Peyer's patch (tissue), 4 donors: Measurements from ENCODE around the gene SLC16A14. TPM values are rescaled to one million over a fixed set of nuclear protein-coding genes. Genes with fewer than 3 reads are reported as not detected.

Experiments
- DNase-seq, 3 donors: peaks; one replicate each; pipeline ENCODE4 v3.0.0-alpha.2; 2017 to 2019
- H3K27ac ChIP-seq, 4 donors: fragments of 200-600 bp; sonication (generic); one replicate each; pipeline ENCODE4 v1.5.1; 2016 to 2019
- H3K27me3 ChIP-seq, 2 donors: fragments of 200-600 bp; sonication (generic); one replicate each; pipeline ENCODE4 v1.5.1; 2019
- H3K36me3 ChIP-seq, 3 donors: fragments of 200-600 bp; sonication (generic); one replicate each; pipeline ENCODE4 v1.5.1; 2016 to 2019
- H3K4me1 ChIP-seq, 4 donors: fragments of 200-600 bp; sonication (generic); one replicate each; pipeline ENCODE4 v1.5.1; 2016 to 2019
- H3K4me3 ChIP-seq, 4 donors: fragments of 200-600 bp; sonication (generic); 1 replicate in 3 of 4; 2 replicates in 1 of 4; pipeline ENCODE4 v1.5.1; 2016 to 2019; ENCODE audit warnings: mild to moderate bottlenecking in 1 of 4
- H3K9me3 ChIP-seq, 4 donors: fragments of 200-600 bp; sonication (generic); one replicate each; pipeline ENCODE4 v1.5.1; 2016 to 2019; ENCODE audit warnings: mild to moderate bottlenecking in 1 of 4
- CTCF ChIP-seq, 6 experiments: fragments of 450-650 bp in 4 of 6; fragments of 200-600 bp in 2 of 6; sonication (generic) in 1 of 6; IDR thresholded peaks; one replicate each; pipeline ENCODE4 v1.5.1; 2017 to 2019; ENCODE audit warnings: antibody characterized with exemption in 6 of 6, mild to moderate bottlenecking in 3 of 6, moderate library complexity in 1 of 6
- POLR2A ChIP-seq, 2 donors: fragments of 450-650 bp; IDR thresholded peaks; one replicate each; pipeline ENCODE4 v1.5.1; 2017; ENCODE audit warnings: antibody characterized with exemption in 2 of 2, mild to moderate bottlenecking in 2 of 2, moderate library complexity in 2 of 2
- total RNA-seq, 4 donors: library from RNA; depleted of rRNA; stranded (reverse); fragments of >200 nt; gene quantifications; one replicate each; pipeline ENCODE4 v1.1.0, GENCODE V29; 2016

Gene SLC16A14
- total RNA-seq, 4 donors from 2014 or later = 0.47 to 3.3 (median 0.80) TPM; not detected in 1

- TF ChIP-seq CTCF (IDR thresholded peaks at IDR 0.05) = no peak
- TF ChIP-seq POLR2A (IDR thresholded peaks at IDR 0.05) = no peak
- no peaks in the 10 kb centered on the region for H3K4me1 ChIP-seq
- H3K27me3 ChIP-seq = no peaks in the 10 kb centered on the region
- no peak for DNase-seq
- no peaks in the 10 kb centered on the region for H3K9me3 ChIP-seq
- H3K36me3 ChIP-seq = no peaks in the 10 kb centered on the region
- H3K27ac ChIP-seq = no peak overlapping the region
- H3K4me3 ChIP-seq = no peak overlapping the region
These were observed 18.6 kb downstream of the SLC16A14 start for GRCh38 chr2:230050136-230050535.

- no peaks in the 10 kb centered on the region for H3K27me3 ChIP-seq
These were observed 20.6 kb downstream of the SLC16A14 start for GRCh38 chr2:230048010-230048671.

GRCh38 chr2:230046491-230046890 is 22.2 kb downstream of the SLC16A14 start:
- Histone ChIP-seq H3K4me1 (no peaks in the 10 kb centered on the region), H3K27me3 (no peaks in the 10 kb centered on the region), H3K27ac (no peak overlapping the region), H3K9me3 (no peaks in the 10 kb centered on the region), H3K4me3 (no peak overlapping the region), H3K36me3 (no peaks in the 10 kb centered on the region)
- TF ChIP-seq POLR2A (IDR thresholded peaks at IDR 0.05) (no peak), CTCF (IDR thresholded peaks at IDR 0.05) (no peak)
- DNase-seq = no peak

More at GRCh38 chr2:230048010-230048671, 20.6 kb downstream of the SLC16A14 start:
- H3K4me1 ChIP-seq = no peaks in the 10 kb centered on the region
- no peak for DNase-seq
- H3K4me3 ChIP-seq = no peak overlapping the region
- TF ChIP-seq CTCF (IDR thresholded peaks at IDR 0.05) (no peak), POLR2A (IDR thresholded peaks at IDR 0.05) (no peak)
- no peak overlapping the region for H3K27ac ChIP-seq
- H3K36me3 ChIP-seq = no peaks in the 10 kb centered on the region
- H3K9me3 ChIP-seq = no peaks in the 10 kb centered on the region

DNA sequence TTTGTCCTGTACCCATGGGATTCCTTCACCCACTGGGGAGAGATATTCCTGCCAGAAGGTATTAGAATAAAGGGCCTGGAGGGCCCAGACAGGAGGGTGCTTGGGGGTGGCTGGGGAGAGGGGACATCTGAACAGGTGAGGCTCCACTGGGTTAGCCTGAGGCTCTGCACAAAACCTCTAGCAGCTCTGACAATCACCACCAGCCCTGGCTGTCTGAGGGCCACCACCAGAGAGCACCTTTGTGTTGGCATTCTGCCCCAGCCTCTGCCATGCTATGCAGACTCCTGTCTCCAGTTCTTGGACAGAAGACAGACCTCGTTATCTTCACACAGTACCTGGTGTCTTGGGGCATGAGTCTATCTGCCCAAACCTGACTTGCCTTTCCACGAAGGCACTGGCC is 25.3 kb downstream of the SLC16A14 start:
- Histone ChIP-seq H3K4me1 (no peaks in the 10 kb centered on the region), H3K36me3 (no peaks in the 10 kb centered on the region), H3K27me3 (no peaks in the 10 kb centered on the region), H3K9me3 (no peaks in the 10 kb centered on the region), H3K4me3 (no peak overlapping the region), H3K27ac (no peak overlapping the region)
- DNase-seq = no peak
- TF ChIP-seq CTCF (IDR thresholded peaks at IDR 0.05) = no peak
- TF ChIP-seq POLR2A (IDR thresholded peaks at IDR 0.05) = no peak

DNA sequence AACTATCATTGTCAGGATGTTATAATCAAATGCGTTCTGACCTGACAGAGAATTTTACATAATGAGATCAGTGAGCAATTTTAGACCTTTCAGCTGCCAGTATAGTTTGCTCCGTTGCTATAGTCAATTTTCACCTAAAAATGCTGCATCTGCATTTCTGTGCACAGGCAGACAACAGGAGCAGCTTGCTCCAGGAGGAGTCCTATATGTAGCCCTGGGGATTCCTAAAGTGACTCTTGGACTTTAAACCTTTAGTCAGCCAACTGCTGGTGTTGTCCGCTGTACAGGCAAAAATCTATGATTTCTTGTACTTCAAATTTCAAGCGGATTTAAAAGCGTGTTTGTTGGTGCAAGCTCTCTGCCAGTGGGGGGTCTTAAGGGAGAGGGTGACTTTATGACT is 25.7 kb downstream of the SLC16A14 start:
- Histone ChIP-seq H3K9me3 (no peaks in the 10 kb centered on the region), H3K27ac (no peak overlapping the region), H3K36me3 (no peaks in the 10 kb centered on the region), H3K27me3 (no peaks in the 10 kb centered on the region), H3K4me3 (no peak overlapping the region), H3K4me1 (no peaks in the 10 kb centered on the region)
- DNase-seq = no peak
- no peak for TF ChIP-seq CTCF (IDR thresholded peaks at IDR 0.05)
- no peak for TF ChIP-seq POLR2A (IDR thresholded peaks at IDR 0.05)

DNA sequence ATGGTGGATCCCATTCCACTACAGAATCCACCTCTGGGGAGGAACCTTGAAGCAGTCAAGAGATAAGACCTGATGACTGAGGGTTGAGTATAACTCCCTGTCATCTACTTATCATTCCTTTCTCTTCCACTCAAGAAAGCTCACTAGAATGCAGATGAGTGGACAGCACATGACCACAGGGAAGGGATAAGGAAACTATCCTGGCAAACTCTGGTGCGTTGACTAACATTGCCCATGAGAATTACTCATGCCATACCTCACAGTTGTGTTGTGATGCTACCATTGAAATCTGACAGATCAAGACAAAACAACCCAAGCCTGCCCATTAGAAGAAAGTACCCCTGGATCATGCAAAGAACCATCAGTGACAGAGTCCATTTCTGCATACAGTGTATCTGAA is 26.5 kb downstream of the SLC16A14 start:
- Histone ChIP-seq H3K4me3 (no peak overlapping the region), H3K36me3 (no peaks in the 10 kb centered on the region), H3K27me3 (no peaks in the 10 kb centered on the region), H3K4me1 (no peaks in the 10 kb centered on the region), H3K9me3 (no peaks in the 10 kb centered on the region), H3K27ac (no peak overlapping the region)
- no peak for TF ChIP-seq CTCF (IDR thresholded peaks at IDR 0.05)
- no peak for TF ChIP-seq POLR2A (IDR thresholded peaks at IDR 0.05)
- DNase-seq = no peak
